Fibroblast of lung (primary cell): ENCODE measurements around the gene SIT1.

Experiments
- EZH2 ChIP-seq: IDR thresholded peaks from 2 replicates; pipeline ENCODE4 v1.5.1; 2012; ENCODE audit warnings: low read length, control low read depth, mild to moderate bottlenecking; ENCODE audit errors: missing control alignments
- TF ChIP-seq, protein P1 (sequence below), 2 donors: IDR thresholded peaks in 1 of 2; conservative IDR thresholded peaks in 1 of 2; 1 replicate in 1 of 2; 2 replicates in 1 of 2; pipeline ENCODE4 v1.5.1; 2011 to 2012; ENCODE audit warnings: low read length in 2 of 2, control low read depth in 1 of 2, inconsistent platforms in 1 of 2, low read depth in 1 of 2, mild to moderate bottlenecking in 1 of 2

DNA sequence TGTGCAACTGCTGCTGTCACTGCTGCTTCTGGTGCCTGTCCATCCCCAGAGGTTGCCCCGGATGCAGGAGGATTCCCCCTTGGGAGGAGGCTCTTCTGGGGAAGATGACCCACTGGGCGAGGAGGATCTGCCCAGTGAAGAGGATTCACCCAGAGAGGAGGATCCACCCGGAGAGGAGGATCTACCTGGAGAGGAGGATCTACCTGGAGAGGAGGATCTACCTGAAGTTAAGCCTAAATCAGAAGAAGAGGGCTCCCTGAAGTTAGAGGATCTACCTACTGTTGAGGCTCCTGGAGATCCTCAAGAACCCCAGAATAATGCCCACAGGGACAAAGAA is 23.3 kb upstream of the SIT1 start:
- TF ChIP-seq, protein P1, sequence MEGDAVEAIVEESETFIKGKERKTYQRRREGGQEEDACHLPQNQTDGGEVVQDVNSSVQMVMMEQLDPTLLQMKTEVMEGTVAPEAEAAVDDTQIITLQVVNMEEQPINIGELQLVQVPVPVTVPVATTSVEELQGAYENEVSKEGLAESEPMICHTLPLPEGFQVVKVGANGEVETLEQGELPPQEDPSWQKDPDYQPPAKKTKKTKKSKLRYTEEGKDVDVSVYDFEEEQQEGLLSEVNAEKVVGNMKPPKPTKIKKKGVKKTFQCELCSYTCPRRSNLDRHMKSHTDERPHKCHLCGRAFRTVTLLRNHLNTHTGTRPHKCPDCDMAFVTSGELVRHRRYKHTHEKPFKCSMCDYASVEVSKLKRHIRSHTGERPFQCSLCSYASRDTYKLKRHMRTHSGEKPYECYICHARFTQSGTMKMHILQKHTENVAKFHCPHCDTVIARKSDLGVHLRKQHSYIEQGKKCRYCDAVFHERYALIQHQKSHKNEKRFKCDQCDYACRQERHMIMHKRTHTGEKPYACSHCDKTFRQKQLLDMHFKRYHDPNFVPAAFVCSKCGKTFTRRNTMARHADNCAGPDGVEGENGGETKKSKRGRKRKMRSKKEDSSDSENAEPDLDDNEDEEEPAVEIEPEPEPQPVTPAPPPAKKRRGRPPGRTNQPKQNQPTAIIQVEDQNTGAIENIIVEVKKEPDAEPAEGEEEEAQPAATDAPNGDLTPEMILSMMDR (conservative IDR thresholded peaks at IDR 0.05 in 1 of 2, IDR thresholded peaks at IDR 0.05 in 1 of 2; ENCODE audit: low read depth in 1 of 2, low read length in 2 of 2), result no peak
- no peak for TF ChIP-seq EZH2
